Muscle of arm (tissue), 12 donors: ENCODE measurements around the gene MOCOS. TPM values are rescaled to one million over a fixed set of nuclear protein-coding genes. Genes with fewer than 3 reads are reported as not detected.

Experiments
- DNase-seq: peaks from one replicate; pipeline ENCODE4 v3.0.0-alpha.2; 2013
- polyA plus RNA-seq, 12 donors: library from polyadenylated mRNA; unstranded; fragments of 120-200 nt; gene quantifications; one replicate each; pipeline ENCODE4 v1.2.1, GENCODE V29; 2013; ENCODE audit not compliant: insufficient read length in 12 of 12

Gene MOCOS
- polyA plus RNA-seq, 12 donors, result 0.09 to 0.77 (median 0.20) TPM; not detected in 2

DNA sequence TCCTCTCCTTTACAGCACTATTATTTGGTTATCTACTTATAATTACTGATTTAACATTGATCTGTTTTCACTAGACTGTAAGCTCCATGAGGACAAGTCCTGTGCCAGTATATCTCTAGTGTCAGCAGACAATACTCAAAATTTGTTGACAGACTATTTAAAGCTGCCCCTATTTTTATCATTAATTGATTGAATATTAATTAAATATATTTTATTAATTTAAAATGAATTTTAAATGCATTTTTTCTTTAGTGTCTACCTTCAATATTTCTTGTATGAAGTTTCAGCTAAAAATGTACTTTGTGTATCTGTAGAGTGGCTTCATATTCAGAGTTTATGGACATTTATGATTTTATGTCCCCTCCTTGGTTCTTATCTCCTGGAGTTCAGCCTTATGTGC, 83.9 kb downstream of the MOCOS start:
- no peak for DNase-seq

GRCh38 chr18:36273347-36273746, 86.0 kb downstream of the MOCOS start:
- no peak for DNase-seq

- DNase-seq, result no peak
Observed at GRCh38 chr18:36274083-36274715, 86.9 kb downstream of the MOCOS start.

- no peak for DNase-seq
Observed at GRCh38 chr18:36275561-36275960, 88.3 kb downstream of the MOCOS start.

DNA sequence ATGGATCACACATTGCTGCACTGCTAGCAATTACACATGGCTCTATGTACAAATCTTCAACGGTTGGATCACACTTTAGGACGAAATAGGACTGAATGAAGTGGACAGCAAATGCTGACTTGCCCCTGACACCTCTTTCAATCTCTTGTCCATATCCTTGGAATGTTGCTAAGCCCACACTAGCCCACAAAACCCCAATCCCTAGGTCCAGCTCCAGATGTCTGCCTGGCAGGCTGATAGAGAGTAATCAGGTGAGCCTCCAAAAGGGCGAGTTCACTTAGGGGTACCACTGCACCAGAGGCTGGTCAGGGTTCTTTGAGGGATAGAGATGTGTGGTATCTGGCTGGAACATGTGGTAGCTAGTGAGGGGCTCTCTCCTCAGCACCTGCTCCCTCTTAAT, 91.7 kb downstream of the MOCOS start:
- DNase-seq, result no peak

DNA sequence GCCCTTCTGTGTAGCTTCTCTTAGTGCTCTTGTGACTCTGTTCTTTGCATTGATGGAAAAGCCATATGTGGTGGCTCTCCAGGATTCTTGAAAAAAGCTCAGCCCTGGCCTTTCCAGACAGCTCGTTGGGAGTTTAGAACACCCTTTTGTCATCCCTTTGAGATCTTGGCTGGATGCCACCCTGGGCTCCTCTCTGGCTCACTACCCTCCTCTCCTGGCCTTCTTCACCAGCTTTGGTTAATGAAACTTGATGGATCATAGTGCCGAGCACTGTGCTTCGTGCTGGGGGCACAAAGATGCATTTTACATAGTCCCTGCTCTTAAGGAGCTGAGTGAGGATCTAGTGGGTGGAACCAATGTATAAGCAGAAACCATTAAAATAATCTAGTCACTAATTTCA, 94.6 kb downstream of the MOCOS start:
- DNase-seq, result no peak

DNA sequence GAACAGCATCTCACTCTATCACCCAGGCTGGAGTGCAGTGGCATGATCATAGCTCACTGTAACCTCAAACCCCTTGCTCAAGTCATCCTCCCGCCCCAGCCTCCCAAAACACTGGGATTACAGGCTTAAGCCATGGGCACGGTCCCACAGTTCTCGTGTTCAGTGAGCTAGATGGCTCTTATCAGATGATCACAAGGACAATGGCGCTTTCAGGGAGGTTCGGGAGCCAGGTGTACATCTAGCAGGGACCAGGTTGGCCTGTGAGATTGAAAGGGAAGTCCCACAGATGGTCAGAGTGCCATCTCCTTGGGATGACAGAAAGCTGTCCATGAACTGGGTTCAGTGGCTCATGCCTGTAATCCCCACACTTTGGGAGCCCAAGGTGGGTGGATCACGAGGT, 96.2 kb downstream of the MOCOS start:
- DNase-seq, result no peak

DNA sequence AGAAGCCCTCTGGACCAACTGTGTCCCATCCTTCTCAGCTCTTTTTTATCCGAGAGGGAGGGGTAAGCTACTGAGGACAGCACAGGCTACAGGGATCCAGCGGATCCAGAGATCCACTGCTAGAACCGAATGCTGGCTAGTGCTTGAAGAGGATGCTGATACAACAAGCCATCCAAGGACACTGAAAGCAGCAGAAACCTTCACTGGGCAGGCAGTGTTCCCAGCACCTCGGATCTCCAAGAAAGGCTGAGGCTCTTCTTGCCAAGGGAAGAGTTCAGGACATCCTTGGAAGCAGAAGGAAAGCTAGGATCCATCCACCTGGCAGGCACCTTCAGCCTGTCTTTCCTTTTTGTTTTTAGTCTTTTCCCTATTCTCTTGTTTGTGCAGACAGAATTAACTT, 97.0 kb downstream of the MOCOS start:
- DNase-seq, result no peak

GRCh38 chr18:36284671-36285295, 97.5 kb downstream of the MOCOS start:
- DNase-seq, result peak; percentile 57

DNA sequence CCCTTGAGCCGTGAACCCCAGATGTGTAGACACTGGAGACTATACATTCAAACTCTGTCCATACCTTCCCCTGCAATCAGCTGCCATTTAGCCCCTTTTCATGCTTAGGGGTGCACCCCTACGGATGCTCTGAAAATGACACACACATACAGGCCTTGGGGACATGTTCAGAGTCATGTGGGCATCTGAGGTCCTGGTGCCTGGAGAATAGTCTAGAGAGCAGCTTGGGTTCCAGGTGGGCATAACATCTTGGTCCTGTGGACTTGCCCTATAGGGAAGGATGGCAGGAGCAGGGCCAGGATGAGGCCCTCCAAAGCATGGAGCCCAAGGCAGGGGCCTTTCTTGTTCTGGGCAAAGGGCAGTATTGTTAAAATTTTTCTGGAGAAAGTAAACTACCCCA, 100.4 kb downstream of the MOCOS start:
- no peak for DNase-seq

GRCh38 chr18:36288689-36289088, 101.4 kb downstream of the MOCOS start:
- DNase-seq, result no peak

DNA sequence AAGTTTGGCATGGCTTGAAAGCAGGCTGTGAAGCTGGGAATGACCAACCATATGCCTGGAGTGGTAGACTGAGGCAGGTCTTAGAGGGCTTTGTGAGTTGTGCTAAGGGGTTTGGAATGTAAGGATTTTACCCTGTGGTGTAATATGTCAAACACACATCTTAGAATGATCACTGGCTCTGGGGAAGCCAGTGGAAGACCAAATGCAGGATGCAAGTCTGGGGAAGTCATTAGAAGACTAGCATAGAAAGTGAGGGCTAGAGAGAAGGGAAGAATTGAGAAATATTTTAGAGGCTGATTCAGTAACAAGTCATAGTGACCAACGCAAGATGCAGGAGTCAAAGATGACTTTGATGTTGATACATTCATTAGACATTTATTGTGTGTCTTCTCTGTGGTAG, 106.7 kb downstream of the MOCOS start:
- DNase-seq, result no peak

DNA sequence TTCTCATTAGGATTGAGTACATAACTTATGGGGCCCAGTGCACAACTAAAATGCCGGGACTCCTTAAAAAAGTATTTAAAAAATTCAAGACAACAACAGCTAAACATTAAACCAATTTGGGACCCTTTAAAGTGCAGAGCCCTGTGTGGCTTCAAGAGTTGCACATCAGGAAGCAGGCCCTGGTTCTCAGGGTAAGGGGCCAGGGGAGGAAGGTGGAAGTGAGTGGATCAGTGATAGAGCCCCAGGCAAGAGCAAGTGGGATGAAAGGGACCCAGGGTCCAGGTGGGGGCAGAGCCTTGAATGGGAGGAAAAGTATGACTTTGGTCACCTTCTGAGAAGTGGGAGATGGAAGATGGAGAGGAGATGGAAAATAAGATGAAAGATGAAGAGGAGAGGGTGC, 107.9 kb downstream of the MOCOS start:
- DNase-seq, result no peak

DNA sequence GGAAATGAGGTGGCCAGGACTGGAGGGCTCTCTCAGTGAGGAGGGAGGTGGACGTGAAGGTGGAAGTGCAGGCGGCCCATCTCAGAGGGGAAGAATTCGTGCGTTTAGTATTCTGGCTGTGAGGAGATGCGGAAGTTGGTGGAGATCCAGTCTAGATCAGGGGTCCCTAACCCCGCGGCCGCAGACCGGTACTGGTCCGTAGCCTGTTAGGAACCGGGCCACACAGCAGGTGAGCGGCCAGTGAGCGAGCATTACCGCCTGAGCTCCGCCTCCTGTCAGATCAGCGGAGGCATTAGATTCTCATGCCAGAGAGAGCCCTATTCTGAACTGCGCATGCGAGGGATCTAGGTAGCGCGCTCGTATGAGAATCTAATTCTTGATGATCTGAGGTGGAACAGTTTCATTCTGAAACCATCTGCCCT, 108.6 kb downstream of the MOCOS start:
- DNase-seq, result no peak

GRCh38 chr18:36296650-36297416, 109.5 kb downstream of the MOCOS start:
- DNase-seq, result peak; percentile 80

GRCh38 chr18:36297417-36298125, 110.3 kb downstream of the MOCOS start, which contains the start of gene FHOD3:
TSS of gene FHOD3 (plus strand) at chr18:36297713. CDS start at chr18:36297836, 123 bp downstream.
- peak; percentile 51 for DNase-seq

DNA sequence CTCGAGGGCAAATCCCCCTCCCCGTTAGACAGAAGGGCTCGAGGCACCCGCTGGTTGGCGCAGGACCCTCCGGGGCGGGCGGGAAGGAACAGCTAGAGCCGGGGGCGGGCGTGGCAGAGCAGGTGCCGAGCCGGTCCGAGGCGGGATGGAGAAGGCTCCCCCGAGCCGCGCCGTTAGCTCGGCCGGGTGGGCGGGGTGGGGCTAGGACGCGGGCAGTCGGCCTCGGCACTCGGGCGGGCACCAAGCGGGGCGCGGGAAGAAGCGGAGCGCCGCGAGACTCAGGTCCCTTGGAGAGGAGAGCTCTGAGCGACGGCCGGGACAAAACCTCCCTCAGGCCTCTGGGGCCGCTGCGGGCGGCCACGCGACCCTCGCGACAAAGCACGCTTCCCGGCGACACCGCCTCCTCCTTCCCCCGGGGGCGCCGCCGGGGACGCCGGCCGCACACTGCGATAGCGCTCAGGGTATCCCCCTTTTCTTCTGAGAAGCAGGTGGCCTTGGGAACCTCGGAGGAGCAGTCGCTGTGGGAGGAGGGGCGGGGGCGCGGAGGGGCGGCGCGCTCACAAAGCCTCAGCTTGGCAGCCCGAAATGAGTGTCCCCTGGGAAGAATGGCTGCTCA, 110.9 kb downstream of the MOCOS start:
- DNase-seq, result no peak

- DNase-seq, result no peak
Observed at GRCh38 chr18:36299015-36299414, 111.7 kb downstream of the MOCOS start.

DNA sequence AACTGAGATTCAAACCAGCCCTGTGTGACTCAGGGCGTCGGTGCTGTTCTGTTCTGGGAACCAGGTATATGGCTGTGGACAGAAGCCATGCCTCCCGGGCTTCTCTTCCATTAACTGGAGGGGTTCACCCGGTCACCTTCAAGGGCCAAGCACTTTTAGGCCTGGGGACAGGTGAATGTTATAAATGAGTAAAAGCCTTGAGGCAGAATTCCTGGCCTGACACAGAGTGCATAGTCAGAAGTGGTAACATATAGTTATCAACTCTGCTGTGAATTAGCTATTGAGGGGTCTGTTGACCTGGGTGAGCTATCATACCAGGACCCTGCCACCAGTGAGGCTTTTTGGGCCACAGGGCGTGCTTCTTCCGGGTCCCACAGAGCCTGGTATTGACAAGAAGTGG, 112.9 kb downstream of the MOCOS start:
- DNase-seq, result no peak

DNA sequence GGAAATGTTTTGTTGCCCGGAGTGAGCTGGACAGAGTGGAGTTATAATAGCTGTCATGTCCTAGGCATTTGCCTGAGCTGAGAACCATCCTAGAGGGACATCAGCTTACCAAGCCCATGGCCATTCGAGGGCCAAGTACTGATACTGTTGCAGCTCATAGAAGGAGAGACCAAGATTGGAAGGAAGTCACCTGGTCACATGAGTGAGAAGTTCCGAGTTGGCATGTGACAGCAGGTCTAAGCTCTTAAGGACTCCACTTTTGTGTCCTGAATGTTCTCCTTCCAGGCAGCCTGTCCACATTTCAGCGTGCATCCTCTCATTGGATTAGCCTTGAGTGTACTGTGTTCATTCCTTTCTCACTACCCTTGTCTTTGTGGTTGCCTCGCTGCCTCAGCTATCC, 114.6 kb downstream of the MOCOS start:
- DNase-seq, result no peak

DNA sequence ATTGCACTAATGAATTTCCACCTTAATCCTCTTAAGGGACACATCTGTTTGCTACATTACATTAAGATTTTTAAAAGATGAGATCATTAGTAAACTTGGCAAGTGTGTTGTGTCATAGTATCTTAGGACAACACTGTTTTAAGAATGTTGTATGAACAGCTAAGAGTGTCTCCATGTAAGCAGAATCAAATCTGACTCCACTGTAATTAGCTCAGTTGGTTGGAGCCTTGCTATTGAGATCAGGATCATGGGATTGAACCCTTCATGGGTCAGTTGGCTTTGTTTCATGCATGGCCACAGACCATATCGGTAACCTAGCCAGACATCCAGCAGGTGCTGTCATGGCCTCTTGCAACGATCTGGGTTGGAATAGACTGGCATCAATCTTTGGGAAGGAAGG, 115.4 kb downstream of the MOCOS start:
- no peak for DNase-seq
